Measurements from ENCODE around the gene GNL1.

GNL1 gene

GRCh38 chr6:30494291-30494861 lies 61.9 kb downstream of the GNL1 start:
- DNase-seq: no peak

- DNase-seq: no peak
Observed at GRCh38 chr6:30493643-30494250, 62.5 kb downstream of the GNL1 start.

- DNase-seq: no peak
Observed at GRCh38 chr6:30491991-30492952, 64.0 kb downstream of the GNL1 start.
